ENCODE results near the gene CACNG7.

DNA sequence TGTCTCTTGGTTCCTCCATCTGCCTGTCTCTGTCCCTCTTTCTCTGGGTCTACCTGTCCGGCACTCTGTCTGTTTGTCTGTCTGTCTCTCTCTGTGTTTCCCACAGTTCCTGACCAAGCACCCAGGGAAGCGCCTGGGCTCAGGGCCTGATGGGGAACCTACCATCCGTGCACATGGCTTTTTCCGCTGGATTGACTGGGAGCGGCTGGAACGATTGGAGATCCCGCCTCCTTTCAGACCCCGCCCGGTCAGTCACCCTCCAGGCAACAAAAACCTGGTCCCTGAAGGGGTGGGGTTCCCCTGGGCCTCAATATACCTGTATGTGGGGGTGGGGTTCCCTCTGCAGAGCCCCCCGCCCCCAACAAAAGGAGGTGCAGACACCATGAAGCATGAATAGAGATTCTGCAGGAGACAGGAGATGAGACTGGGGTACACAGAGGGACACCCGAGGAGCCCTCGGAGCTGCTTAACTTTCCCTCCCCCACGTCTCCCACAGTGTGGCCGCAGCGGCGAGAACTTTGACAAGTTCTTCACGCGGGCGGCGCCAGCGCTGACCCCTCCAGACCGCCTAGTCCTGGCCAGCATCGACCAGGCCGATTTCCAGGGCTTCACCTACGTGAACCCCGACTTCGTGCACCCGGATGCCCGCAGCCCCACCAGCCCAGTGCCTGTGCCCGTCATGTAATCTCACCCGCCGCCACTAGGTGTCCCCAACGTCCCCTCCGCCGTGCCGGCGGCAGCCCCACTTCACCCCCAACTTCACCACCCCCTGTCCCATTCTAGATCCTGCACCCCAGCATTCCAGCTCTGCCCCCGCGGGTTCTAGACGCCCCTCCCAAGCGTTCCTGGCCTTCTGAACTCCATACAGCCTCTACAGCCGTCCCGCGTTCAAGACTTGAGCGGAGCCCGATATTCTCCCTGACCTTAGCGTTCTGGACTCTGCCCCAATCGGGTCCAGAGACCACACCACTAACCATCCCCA is 2.6 kb upstream of the CACNG7 start:
- TF ChIP-seq, protein P1, sequence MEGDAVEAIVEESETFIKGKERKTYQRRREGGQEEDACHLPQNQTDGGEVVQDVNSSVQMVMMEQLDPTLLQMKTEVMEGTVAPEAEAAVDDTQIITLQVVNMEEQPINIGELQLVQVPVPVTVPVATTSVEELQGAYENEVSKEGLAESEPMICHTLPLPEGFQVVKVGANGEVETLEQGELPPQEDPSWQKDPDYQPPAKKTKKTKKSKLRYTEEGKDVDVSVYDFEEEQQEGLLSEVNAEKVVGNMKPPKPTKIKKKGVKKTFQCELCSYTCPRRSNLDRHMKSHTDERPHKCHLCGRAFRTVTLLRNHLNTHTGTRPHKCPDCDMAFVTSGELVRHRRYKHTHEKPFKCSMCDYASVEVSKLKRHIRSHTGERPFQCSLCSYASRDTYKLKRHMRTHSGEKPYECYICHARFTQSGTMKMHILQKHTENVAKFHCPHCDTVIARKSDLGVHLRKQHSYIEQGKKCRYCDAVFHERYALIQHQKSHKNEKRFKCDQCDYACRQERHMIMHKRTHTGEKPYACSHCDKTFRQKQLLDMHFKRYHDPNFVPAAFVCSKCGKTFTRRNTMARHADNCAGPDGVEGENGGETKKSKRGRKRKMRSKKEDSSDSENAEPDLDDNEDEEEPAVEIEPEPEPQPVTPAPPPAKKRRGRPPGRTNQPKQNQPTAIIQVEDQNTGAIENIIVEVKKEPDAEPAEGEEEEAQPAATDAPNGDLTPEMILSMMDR (conservative IDR thresholded peaks at IDR 0.05 in 1 of 2, IDR thresholded peaks at IDR 0.05 in 1 of 2; ENCODE audit: extremely low read depth in 1 of 2, insufficient read depth in 1 of 2, low read depth in 1 of 2, low read length in 2 of 2), result peak; percentile 50 to 71
- peak; percentile 6 for TF ChIP-seq EZH2 (IDR thresholded peaks at IDR 0.05; ENCODE audit: borderline replicate concordance, low read length)

Data from mammary epithelial cell (primary cell).